RPMI8226 (cell line): ENCODE data around the gene AUTS2.

Experiments
- DNase-seq: peaks from one replicate; pipeline ENCODE4 v3.0.0-alpha.2; 2015

AUTS2 gene

GRCh38 chr7:70460562-70460961 is 862.3 kb downstream of the AUTS2 start:
- DNase-seq, result no peak

GRCh38 chr7:70463352-70463938 is 865.2 kb downstream of the AUTS2 start:
- DNase-seq, result no peak

- no peak for DNase-seq
Measured at GRCh38 chr7:70466725-70467364, 868.6 kb downstream of the AUTS2 start.

- DNase-seq, result no peak
Measured at GRCh38 chr7:70470746-70471145, 872.5 kb downstream of the AUTS2 start.

GRCh38 chr7:70472601-70473237 is 874.4 kb downstream of the AUTS2 start:
- DNase-seq, result no peak

- DNase-seq, result no peak
Measured at GRCh38 chr7:70474639-70475234, 876.5 kb downstream of the AUTS2 start.

GRCh38 chr7:70477036-70478010 is 879.0 kb downstream of the AUTS2 start:
- no peak for DNase-seq

GRCh38 chr7:70479153-70480021 is 881.1 kb downstream of the AUTS2 start:
- no peak for DNase-seq

GRCh38 chr7:70480927-70481569 is 882.8 kb downstream of the AUTS2 start:
- no peak for DNase-seq

GRCh38 chr7:70481570-70482123 is 883.4 kb downstream of the AUTS2 start:
- no peak for DNase-seq

GRCh38 chr7:70484255-70484654 is 886.0 kb downstream of the AUTS2 start:
- DNase-seq, result no peak

GRCh38 chr7:70486977-70487376 is 888.7 kb downstream of the AUTS2 start:
- DNase-seq, result no peak

GRCh38 chr7:70487428-70487827 is 889.2 kb downstream of the AUTS2 start:
- DNase-seq, result no peak

- no peak for DNase-seq
Measured at GRCh38 chr7:70487886-70488285, 889.6 kb downstream of the AUTS2 start.

- no peak for DNase-seq
Measured at GRCh38 chr7:70489813-70490212, 891.5 kb downstream of the AUTS2 start.

- no peak for DNase-seq
Measured at GRCh38 chr7:70492625-70493024, 894.4 kb downstream of the AUTS2 start.

- DNase-seq, result no peak
Measured at GRCh38 chr7:70494225-70495032, 896.2 kb downstream of the AUTS2 start.

GRCh38 chr7:70495033-70495376 is 896.7 kb downstream of the AUTS2 start:
- DNase-seq, result no peak

GRCh38 chr7:70497793-70498192 is 899.5 kb downstream of the AUTS2 start:
- DNase-seq, result no peak
